HG03280 (cell line): ENCODE results near the gene AGPS.
"Not testable (repeated sequence)": the region's sequence is repeated elsewhere in the genome, so short reads cannot be mapped to it uniquely, and the experiment has no call there.

Experiments
- ATAC-seq: cut with Tn5 transposase; IDR thresholded peaks from one replicate; pipeline ENCODE4 v1.9.1; 2021; ENCODE audit warnings: mild to moderate bottlenecking, moderate library complexity; ENCODE audit not compliant: unreplicated experiment

The AGPS gene

GRCh38 chr2:177466337-177467195 is 74.0 kb downstream of the AGPS start:
- ATAC-seq: no peak

- ATAC-seq: no peak
Measured at GRCh38 chr2:177467646-177468045, 75.1 kb downstream of the AGPS start.

GRCh38 chr2:177471990-177472389 is 79.4 kb downstream of the AGPS start:
- ATAC-seq: no peak

GRCh38 chr2:177474301-177474700 is 81.7 kb downstream of the AGPS start:
- no peak for ATAC-seq

GRCh38 chr2:177474998-177475397 is 82.4 kb downstream of the AGPS start:
- no peak for ATAC-seq

GRCh38 chr2:177476897-177477296 is 84.3 kb downstream of the AGPS start:
- ATAC-seq: no peak

GRCh38 chr2:177478029-177478428 is 85.5 kb downstream of the AGPS start:
- ATAC-seq: no peak

- no peak for ATAC-seq
Measured at GRCh38 chr2:177478907-177479306, 86.3 kb downstream of the AGPS start.

- ATAC-seq: no peak
Measured at GRCh38 chr2:177482195-177482594, 89.6 kb downstream of the AGPS start.

GRCh38 chr2:177483531-177483930 is 91.0 kb downstream of the AGPS start:
- no peak for ATAC-seq

- no peak for ATAC-seq
Measured at GRCh38 chr2:177484180-177484795, 91.7 kb downstream of the AGPS start.

GRCh38 chr2:177485657-177486056 is 93.1 kb downstream of the AGPS start:
- not testable (repeated sequence) for ATAC-seq

GRCh38 chr2:177489719-177490301 is 97.2 kb downstream of the AGPS start:
- ATAC-seq: no peak

GRCh38 chr2:177495945-177496344 is 103.4 kb downstream of the AGPS start:
- ATAC-seq: no peak

GRCh38 chr2:177496921-177497320 is 104.3 kb downstream of the AGPS start:
- ATAC-seq: no peak

- no peak for ATAC-seq
Measured at GRCh38 chr2:177501186-177501585, 108.6 kb downstream of the AGPS start.

GRCh38 chr2:177506505-177506904 is 113.9 kb downstream of the AGPS start:
- no peak for ATAC-seq

- no peak for ATAC-seq
Measured at GRCh38 chr2:177506998-177507397, 114.4 kb downstream of the AGPS start.

GRCh38 chr2:177516824-177517544 is 124.4 kb downstream of the AGPS start:
- ATAC-seq: no peak

GRCh38 chr2:177518754-177519153 is 126.2 kb downstream of the AGPS start:
- no peak for ATAC-seq

- ATAC-seq: no peak
Measured at GRCh38 chr2:177519534-177520115, 127.1 kb downstream of the AGPS start.
